HG03439 (cell line): Measurements from ENCODE around the gene MS4A1.
A peak's percentile ranks its signal among the peaks of the same experiment; 100 is the strongest.
"Not testable (repeated sequence)": the region's sequence is repeated elsewhere in the genome, so short reads cannot be mapped to it uniquely, and the experiment has no call there.

Experiments used
- ATAC-seq: cut with Tn5 transposase; IDR thresholded peaks from one replicate; pipeline ENCODE4 v1.9.1; 2021; ENCODE audit warnings: mild to moderate bottlenecking, moderate library complexity; ENCODE audit not compliant: unreplicated experiment

MS4A1 gene

DNA sequence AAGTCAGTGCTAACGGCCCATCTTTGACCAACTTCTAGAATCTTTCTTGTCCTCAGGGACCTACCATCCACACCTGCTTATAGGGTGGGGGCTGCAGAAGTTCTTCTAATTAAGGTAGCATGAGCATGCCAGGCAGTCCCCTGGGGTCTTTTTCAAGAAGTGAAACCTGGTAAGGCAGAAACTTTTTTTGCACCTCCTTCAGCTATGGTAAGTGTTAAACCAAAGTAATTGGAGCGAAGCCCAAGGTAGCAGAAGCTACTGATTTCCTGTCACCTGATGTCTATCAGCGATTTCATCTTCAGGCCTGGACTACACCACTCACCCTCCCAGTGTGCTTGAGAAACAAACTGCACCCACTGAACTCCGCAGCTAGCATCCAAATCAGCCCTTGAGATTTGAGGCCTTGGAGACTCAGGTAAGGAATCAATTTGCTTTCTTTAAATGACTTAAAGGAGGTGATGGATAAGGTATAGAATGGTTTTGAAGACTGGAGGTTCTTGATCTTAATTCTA is at the start of gene MS4A1:
TSS of gene MS4A1 (plus strand) at position 317 of the 512 bp plus-strand sequence. CDS start 6,528 bp downstream, outside the sequence.
- peak; percentile 86 for ATAC-seq

DNA sequence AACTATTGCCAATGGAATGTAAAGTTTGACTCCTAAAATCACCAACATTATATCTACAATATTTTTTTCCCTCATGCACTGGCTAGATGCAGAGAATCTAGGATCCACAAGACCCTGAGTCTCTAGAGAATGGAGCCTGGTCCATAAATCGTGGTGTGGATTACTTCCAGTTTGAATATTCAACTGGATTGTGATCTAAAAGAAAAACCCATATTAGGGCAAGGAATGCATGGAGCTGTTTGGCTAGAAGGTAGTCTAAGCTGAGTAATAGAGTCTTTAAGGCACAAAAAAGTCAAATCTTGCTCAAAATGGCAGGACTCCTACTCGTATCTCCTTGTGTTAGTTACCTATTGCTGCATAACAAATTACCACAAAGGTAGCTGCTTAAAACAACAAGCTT is 35.6 kb upstream of the MS4A1 start:
- ATAC-seq, result no peak

DNA sequence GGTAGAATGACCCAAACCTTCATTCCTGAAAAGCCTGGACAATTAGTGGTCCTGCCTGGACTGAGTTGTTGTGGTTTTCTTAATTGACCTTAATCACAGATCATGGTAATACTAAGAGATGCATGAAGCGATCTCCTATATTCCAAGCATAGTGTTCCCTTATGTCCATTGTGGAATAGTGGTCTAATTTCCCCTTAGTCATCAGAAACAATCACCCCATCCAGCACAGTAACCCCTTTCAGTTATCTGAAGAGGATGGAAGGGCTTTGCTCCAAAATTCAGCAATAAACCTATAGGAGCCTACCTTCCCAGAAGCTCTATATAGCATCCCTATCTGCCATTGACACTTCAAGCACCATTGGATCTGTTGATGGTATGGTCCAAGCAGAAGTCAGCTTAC is 33.0 kb upstream of the MS4A1 start:
- no peak for ATAC-seq

DNA sequence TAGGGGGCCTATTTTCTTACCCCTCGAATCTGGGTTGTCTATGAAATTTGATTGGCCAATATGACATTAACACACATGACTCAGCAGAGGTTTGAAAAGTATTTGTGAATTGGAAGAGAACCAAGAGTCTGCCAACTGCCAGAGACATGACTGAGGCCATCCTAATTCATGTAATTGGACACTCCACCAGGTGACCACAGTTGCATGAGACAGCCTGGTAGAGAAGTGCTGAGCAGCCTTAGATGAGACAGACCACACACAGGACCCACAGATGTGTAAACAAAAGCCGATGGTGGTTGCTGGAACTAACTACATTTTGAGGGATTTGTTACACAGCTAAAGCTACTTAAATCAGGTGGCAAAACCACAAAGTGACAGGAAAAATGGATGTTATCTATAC is 27.1 kb upstream of the MS4A1 start:
- ATAC-seq, result no peak

DNA sequence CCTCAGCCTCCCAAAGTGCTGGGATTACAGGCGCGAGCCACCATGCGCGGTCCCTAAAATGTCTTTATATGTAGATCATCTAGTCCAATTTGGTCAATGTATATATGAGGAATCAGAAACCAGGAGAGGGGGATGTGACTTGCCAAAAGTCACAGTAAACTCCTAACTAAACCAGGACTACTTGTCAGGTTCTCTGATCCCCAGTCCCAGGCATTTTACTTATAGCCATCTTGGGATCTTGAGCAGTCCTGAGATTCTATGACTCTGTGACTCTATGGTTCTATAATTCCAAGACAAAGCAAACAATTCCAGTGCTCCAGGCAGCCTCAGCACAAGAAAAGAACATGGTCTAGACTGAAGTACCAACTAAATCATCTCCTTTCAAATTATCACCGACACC is 26.4 kb upstream of the MS4A1 start, which contains the start of gene MS4A5:
TSS of gene MS4A5 (plus strand) at position 301 of the 400 bp plus-strand sequence. CDS start 103 bp downstream, outside the sequence.
- ATAC-seq, result no peak

DNA sequence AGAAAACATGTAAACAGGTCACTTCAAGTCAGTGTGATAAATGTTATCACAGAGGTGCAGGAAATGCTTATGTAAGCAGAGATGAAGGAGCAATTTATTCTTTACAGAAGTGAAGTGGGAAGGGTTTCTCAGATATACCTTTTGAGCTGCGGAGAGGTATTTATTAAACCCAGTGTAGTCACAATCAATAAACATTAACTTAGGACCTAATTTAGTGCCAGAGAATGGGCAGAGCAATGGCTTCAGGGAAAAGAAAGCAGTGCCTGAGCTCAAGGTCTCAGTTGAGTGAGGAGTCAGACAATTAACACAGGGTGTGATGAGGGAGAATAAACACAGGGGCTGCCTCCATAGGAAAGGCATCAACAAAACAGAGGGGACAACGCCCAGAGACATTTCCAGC is 24.4 kb upstream of the MS4A1 start:
- ATAC-seq, result no peak

DNA sequence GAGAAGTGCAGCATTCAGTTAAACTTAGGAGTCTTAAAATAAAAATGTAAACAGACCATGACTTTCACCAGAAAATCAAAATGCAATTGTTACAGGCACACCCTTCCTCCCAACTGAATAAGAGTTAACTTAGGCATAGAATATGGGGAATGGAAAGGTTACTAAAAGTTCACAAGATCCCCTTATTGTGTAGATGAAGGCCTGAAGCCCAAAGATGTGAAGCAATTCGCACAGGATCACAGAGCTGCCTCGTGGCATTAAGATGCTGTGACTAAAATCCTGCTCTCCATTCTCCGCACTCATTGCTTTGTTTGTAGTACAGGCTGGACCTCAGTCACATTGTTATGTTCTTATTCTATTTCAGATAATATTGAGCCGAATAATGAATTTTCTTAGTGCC is 22.2 kb upstream of the MS4A1 start:
- no peak for ATAC-seq

DNA sequence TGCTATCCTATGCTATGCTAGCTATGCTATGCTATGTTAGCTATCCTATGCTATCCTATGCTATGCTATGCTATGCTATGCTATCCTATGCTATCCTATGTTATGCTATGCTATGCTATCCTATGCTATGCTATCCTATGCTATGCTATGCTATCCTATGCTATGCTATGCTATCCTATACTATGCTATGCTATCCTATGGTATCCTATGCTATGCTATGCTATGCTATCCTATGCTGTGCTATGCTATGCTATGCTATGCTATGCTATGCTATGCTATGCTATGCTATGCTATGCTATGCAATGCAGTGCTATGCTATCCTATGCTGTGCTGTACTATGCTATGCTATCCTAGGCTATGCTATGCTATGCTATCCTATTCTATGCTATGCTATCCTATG is 8.6 kb upstream of the MS4A1 start:
- ATAC-seq, result no peak

DNA sequence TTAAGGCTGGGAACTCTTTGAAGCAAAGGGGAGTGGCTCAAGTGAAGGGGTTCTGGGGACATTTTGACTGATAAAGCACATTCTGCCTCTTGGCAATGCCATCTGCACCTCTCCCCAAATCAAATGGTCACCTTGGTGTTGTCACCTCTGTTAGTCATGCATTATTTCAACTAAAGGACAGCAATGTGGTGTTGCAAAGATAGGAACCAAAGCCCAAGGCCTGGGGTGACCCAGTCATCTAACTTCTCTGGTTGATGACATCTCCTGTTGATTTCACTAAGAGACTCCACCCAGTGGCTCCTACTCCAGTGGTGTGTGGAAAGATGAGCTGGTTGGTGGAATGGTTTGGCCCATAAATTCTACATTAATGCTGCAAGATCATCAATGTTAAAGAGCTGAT is 7.8 kb upstream of the MS4A1 start:
- no peak for ATAC-seq

DNA sequence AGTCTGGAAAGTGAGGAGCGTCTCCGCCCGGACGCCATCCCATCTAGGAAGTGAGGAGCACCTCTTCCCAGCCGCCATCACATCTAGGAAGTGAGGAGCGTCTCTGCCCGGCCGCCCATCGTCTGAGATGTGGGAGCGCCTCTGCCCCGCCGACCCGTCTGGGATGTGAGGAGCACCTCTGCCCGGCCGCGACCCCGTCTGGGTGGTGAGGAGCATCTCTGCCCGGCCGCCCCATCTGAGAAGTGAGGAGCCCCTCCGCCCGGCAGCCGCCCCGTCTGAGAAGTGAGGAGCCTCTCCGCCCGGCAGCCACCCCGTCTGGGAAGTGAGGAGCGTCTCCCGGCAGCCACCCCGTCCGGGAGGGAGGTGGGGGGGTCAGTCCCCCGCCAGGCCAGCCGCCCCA is 4.5 kb upstream of the MS4A1 start:
- ATAC-seq, result not testable (repeated sequence)

DNA sequence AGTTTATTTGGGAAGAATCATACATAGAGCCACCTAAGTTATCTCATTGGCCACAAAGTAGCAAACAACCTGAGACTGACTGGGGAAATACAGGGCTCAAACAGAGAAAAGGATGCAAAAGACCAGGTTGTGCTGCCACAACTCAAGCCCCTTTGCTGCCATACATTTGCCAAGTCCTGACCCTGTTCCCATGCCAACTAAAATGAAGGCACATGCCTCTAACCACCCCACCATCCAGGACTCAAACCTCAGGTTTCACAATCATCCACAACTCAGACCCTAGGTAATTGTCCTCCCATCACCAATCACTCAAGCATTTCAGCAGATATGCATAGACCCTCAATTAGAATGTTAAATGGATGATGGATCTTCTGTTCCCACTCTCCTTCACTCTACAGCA is 1.4 kb upstream of the MS4A1 start:
- ATAC-seq, result no peak

DNA sequence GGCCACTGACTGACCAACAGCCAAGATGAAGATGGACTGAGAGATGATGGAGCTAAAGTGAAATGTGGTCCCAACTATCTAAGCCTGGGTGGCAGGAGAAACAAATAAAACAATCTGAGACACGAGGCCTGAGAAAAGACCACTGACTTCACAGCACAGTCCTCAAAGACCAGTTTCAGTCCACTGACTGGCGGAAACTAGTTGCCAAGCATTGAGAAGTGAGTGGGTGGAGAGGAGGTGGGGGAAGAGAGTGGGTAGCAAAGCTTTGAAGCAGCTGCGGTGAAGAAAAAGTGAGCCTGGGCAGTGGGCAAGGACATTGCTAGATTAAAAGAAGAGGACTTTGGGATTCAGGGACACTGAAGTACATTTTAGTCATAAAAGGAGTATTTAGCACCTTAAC is 1.9 kb downstream of the MS4A1 start:
- ATAC-seq, result peak; percentile 46

DNA sequence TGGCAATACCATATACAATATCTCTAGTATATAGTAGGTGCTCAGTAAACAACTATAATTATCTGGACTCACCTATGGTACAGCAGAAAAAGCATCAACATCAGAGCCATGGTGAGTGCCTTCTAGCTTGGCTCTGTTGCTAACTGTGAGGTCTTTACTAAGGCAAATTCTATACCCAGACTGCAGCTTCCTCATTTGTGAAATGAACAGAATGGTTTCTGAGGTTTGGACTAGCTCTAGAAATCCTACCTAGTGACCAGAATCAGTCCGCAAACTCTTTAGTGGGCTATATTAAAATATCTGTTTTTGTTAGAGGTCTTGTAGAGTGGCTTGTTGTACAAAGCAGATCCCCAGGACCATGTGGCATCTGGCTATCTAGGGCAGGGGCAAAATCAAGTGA is 3.7 kb downstream of the MS4A1 start:
- no peak for ATAC-seq

DNA sequence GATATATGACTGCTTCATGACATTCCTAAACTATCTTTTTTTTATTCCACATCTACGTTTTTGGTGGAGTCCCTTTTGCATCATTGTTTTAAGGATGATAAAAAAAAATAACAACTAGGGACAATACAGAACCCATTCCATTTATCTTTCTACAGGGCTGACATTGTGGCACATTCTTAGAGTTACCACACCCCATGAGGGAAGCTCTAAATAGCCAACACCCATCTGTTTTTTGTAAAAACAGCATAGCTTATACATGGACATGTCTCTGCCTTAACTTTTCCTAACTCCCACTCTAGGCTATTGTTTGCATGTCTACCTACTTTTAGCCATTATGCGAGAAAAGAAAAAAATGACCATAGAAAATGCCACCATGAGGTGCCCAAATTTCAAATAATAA is 13.2 kb downstream of the MS4A1 start:
- no peak for ATAC-seq

DNA sequence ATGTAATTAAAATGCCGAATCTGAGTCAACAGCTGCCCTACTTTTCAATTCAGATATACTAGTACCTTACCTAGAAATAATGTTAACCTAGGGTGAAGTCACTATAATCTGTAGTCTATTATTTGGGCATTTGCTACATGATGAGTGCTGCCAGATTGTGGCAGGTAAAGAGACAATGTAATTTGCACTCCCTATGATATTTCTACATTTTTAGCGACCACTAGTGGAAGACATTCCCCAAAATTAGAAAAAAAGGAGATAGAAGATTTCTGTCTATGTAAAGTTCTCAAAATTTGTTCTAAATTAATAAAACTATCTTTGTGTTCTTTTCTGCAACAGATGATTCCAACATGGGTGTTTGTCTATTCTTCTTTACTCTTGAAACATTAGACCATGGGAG is 14.1 kb downstream of the MS4A1 start:
- ATAC-seq, result no peak

DNA sequence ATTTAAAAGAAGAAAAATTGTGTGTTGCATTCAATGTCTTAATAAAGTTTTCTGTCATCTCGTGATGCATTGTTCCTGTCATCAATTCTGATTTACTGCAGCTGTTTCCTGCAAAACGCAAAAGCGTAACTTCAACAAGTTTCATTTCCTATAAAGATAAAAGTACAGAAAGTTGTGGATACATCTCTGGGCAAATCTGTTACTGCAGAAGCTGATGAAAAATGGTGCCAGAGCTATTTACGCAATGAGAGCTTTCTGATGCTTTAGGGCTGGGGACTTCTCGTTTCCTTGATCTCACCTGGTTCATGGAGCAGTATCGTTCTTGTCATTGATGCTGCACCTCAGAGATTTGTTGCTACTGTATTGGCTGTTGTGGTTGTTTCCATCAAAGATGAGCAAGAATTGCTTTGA is 21.4 kb downstream of the MS4A1 start:
- no peak for ATAC-seq

DNA sequence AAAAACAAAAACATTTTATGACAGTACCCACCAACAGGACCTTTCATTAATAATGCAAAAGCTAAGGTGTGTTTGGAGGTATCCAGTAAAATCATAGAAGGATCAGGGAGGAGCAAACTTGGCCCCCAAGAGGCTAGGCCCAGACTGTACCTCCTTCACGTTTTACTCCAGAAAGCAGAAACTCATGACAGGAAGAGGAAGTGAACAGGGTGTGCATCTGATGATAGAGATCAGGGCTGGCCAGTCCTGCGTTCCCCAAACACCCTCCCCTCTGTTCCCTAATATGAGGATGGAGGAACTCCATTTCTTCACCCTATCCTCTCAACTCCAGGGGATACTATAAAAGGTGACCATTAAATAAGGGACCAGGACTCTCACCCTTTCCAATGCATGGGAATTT is 26.7 kb downstream of the MS4A1 start:
- ATAC-seq, result no peak

DNA sequence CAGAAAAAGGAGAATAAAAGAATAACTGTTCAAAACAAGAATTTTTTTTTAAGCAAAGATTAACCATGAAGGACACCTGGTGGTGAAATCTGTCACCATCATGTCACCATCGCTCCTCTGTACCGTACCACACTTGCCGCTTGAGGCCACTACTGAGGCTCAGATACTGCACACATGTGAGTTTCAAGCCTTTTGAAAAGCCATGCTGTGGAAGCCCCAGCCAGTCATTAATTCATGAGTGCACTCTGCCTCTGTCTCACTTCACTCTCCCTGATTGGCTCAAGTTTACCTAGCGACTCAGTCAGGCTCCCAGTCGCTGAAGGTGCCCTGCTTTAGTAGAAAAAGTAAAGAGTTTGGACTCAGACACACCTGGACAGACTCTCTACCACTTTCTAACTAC is 30.3 kb downstream of the MS4A1 start:
- peak; percentile 96 for ATAC-seq

DNA sequence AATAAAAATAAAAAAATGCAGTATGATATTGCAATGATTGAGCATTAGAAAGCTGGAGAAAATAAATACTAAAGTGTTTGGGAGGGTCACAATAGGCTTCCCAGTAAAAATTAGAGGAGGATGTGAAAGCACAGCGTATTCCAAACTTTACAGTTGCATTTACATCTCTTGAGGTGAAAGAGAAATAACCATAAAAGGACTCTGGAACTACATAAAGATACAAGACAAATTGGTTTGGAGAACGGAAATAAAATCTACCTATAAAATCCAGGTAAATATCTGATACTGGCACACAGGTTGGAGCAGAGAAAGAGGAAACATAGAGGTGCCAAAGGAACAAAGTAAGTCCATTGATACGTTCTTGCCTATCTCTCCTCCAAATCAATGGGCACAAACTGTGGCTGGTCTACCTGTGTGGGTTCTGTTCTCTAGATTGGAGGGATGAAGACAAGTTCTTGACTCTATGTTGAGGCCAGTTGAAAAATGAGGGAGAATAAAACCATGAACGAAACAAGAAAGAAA is 36.9 kb downstream of the MS4A1 start, which contains the start of gene MS4A12:
TSS of gene MS4A12 (plus strand) at position 291 of the 522 bp plus-strand sequence. CDS start 4,541 bp downstream, outside the sequence.
- ATAC-seq, result no peak

DNA sequence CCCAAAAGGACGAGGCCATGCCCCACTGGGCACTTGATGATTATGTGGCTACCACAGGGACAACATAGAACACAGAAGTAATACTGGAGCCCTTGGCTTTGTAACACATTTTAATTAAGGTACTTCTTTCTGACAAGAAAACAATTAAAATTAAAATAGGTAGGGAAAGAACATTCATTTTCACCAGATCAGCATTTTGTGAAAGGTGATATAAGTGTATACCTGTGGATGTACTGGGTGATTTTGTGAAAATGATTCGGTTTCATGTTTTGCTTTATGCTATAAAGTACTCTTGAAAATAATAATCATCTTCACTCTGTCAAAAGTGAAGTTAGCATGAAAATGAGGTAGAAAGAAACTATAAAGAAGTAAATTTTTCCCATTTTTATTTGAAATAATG is 37.8 kb downstream of the MS4A1 start:
- ATAC-seq, result no peak

DNA sequence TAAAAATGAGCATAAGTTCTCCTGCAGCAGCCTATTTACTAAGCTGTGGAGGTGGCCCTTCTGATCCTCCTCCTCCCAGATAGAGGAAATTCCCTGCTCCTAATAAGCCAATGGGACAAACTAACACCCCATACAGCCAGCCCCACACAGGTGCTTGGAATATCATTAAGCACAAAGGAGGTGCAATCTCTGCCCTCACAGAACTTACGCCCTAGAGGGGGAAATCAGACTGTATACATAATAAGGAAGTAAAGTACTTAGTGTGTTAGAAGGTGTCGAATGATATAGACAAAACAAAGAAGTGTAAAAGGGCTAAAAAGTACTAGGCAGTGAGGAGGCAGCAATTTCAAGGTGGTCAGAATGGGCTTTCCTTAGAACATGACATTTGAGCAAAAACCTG is 42.8 kb downstream of the MS4A1 start:
- ATAC-seq, result no peak

DNA sequence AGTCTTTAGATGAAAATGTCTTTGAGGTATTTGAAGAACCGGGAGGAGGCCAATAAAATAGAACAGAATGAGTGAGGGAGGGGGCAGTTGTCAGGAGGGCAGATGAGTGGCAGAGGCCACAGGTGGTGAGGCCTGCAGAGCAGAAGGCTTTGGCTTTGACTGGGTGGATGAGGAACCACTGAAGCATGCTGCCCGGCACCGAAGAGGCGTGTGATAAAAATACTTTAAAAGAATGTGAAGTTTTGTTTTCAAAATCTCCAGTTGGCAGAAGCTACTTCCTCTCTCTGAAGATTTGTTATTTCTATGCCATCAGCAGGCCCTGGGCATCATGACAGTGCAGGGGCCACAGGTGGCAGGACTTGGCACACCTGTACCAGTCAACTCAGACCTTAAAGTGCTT is 43.2 kb downstream of the MS4A1 start:
- ATAC-seq, result peak; percentile 55

DNA sequence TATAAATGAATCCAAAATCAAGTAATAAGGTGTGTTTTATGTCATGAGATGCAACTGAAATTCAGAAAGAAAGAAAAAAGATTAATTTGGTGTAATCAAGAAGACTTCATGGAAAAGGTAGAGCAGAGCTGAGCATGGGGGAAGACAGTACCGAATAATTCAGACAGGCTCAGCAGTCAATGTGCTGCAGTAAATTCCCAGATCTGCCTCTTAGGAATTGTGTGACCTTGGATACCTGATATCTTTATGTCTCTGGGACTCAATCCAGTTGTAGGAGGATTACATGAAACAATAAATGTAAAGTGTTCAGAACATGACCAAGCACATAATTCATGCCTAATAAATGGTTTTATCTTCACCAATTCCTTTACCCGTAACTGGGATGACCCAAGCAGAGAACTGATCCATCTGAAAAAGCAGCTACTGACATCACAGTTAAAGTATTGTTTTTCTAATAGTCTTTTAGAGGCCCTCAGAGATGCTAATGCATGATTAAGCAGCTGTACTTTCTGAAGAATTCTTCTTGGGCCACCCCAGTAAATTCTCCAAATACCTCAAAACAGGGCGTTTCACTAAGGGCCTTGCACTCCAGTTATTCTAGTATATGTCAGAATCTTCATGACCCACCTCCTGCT is 44.7 kb downstream of the MS4A1 start:
- no peak for ATAC-seq
